ENCODE data around the gene EIF3J. TPM values are rescaled to one million over a fixed set of nuclear protein-coding genes. Genes with fewer than 3 reads are reported as not detected.
"Not testable (repeated sequence)": the region's sequence is repeated elsewhere in the genome, so short reads cannot be mapped to it uniquely, and the experiment has no call there.

The EIF3J gene
- total RNA-seq, 1 experiment from 2014 or later = 38.2 TPM

DNA sequence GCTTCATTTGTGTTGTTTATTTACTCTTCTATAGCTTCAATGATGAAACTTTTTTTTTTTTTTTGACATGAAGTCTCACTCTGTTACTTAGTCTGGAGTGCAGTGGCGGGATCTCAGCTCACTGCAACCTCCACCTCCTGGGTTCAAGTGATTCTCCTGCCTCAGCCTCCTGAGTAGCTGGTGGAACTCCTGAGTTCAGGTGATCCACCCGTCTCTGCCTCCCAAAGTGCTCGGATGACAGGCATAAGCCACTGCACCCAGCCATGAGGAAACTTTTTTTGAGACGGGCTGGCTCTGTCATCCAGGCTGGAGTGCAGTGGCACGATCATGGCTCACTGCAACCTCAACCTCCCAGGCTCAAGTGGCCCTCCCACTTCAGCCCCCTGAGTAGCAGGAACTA lies 4.7 kb upstream of the EIF3J start:
- CTCF ChIA-PET; BruUV-seq (replicated peaks); H3K4me2 ChIP-seq (ENCODE audit: low read length); H3K4me3 ChIP-seq (ENCODE audit: low read length); H3K27me3 ChIP-seq (ENCODE audit: low read length); H4K20me1 ChIP-seq (ENCODE audit: low read length); H2AFZ ChIP-seq (ENCODE audit: low read length); DNase-seq; H3K27ac ChIP-seq (ENCODE audit: low read length); H3K9ac ChIP-seq (ENCODE audit: low read length); intact Hi-C loops (cut with micrococcal nuclease); ATAC-seq; H3K36me3 ChIP-seq (ENCODE audit: low read depth, low read length); H3F3A ChIP-seq (ENCODE audit: low read length, unreplicated experiment); H3K9me2 ChIP-seq (replicated peaks; ENCODE audit: low read length); H3K9me3 ChIP-seq (ENCODE audit: low read length): not testable (repeated sequence)
- POLR2A ChIA-PET (ENCODE audit: unreplicated experiment) = interaction anchor here (0.6 to 0.7 kb wide), 2 partner anchors 106 to 330 kb away, joined by 4 to 7 read pairs; no protein-coding TSS in a partner anchor
- Histone ChIP-seq H3K79me2 (ENCODE audit: low read length) (peaks cover 18% of the 10 kb centered on the region), H3K4me1 (ENCODE audit: insufficient read depth, low read length) (0 out of 2 replicates have a peak, but pooled peaks cover 11% of the 10 kb centered on the region)

DNA sequence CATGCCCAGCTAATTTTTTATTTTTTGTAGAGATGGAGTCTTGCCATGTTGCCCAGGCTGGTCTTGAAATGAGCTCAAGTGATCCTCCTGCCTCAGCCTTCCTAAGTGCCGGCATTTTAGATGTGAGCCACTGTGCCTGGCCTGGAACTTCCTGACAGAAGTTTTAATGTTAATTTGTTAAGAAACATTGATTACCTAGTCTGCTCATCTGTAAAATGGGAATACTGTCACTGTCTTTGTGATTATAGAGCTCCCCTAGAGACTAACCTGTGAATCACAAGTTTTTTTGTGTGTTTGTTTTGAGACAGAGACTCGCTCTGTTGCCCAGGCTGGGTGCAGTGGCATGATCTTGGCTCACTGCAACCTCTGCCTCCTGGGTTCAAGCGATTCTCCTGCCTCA lies 4.3 kb upstream of the EIF3J start:
- no peak overlapping the region for H3K27ac ChIP-seq (ENCODE audit: low read length)
- peak; percentile 33 for DNase-seq
- H3K27me3 ChIP-seq (ENCODE audit: low read length) = no peaks in the 10 kb centered on the region
- H2AFZ ChIP-seq (ENCODE audit: low read length) = no peak overlapping the region
- ChIA-PET CTCF (no interaction called here), POLR2A (ENCODE audit: unreplicated experiment) (interaction anchor here (0.6 kb wide), 1 partner anchor 331 kb away, joined by 7 read pairs; no protein-coding TSS in a partner anchor)
- BruUV-seq (replicated peaks) = no TSS peak
- H3K9me3 ChIP-seq (ENCODE audit: low read length) = no peaks in the 10 kb centered on the region
- H3K36me3 ChIP-seq (ENCODE audit: low read depth, low read length) = peaks cover 2% of the 10 kb centered on the region; the same call in 1 of the 2 replicates
- 0 out of 2 replicates have a peak, but pooled peaks cover 11% of the 10 kb centered on the region for H3K4me1 ChIP-seq (ENCODE audit: insufficient read depth, low read length)
- H3K4me2 ChIP-seq (ENCODE audit: low read length) = no peak overlapping the region
- peaks cover 3% of the 10 kb centered on the region for H4K20me1 ChIP-seq (ENCODE audit: low read length)
- H3K4me3 ChIP-seq (ENCODE audit: low read length) = no peak overlapping the region
- no peaks in the 10 kb centered on the region for H3K9me2 ChIP-seq (replicated peaks; ENCODE audit: low read length)
- H3K79me2 ChIP-seq (ENCODE audit: low read length) = peaks cover 22% of the 10 kb centered on the region
- ATAC-seq = no peak
- H3F3A ChIP-seq (ENCODE audit: low read length, unreplicated experiment) = no peaks in the 10 kb centered on the region
- TF ChIP-seq, protein P1, sequence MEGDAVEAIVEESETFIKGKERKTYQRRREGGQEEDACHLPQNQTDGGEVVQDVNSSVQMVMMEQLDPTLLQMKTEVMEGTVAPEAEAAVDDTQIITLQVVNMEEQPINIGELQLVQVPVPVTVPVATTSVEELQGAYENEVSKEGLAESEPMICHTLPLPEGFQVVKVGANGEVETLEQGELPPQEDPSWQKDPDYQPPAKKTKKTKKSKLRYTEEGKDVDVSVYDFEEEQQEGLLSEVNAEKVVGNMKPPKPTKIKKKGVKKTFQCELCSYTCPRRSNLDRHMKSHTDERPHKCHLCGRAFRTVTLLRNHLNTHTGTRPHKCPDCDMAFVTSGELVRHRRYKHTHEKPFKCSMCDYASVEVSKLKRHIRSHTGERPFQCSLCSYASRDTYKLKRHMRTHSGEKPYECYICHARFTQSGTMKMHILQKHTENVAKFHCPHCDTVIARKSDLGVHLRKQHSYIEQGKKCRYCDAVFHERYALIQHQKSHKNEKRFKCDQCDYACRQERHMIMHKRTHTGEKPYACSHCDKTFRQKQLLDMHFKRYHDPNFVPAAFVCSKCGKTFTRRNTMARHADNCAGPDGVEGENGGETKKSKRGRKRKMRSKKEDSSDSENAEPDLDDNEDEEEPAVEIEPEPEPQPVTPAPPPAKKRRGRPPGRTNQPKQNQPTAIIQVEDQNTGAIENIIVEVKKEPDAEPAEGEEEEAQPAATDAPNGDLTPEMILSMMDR (conservative IDR thresholded peaks at IDR 0.05; ENCODE audit: low read depth, low read length) = peak; percentile 44; the same call in 1 of the 2 replicates
- TF ChIP-seq EZH2phosphoT487 (IDR thresholded peaks at IDR 0.05; ENCODE audit: borderline replicate concordance, low read length) (no peak), EZH2 (IDR thresholded peaks at IDR 0.05; ENCODE audit: low read length, unreplicated experiment) (no peak)
- H3K9ac ChIP-seq (ENCODE audit: low read length) = no peak overlapping the region
- intact Hi-C loops (cut with micrococcal nuclease) = no loop called here

DNA sequence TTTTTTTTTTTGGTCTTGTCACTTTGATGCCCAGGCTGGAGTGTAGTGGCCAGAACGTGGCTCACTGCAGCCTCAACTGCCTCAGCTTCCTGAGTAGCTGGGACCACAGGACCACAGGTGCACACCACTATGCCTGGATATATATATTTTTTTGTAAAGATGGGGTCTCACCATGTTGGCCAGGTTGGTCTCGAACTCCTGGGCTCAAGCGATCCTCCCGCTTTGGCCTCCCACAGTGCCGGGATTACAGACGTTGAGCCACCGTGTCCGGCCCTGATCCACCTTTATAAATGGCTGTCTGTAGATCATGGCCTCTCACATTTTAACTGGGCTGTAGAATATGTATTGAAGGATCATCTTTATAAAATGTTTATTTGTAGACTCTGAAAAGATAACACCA lies 1.9 kb upstream of the EIF3J start:
- BruUV-seq (replicated peaks) = no TSS peak

More for the DNA sequence above, 1.9 kb upstream of the EIF3J start:
- H3F3A ChIP-seq (ENCODE audit: low read length, unreplicated experiment) = no peaks in the 10 kb centered on the region
- H3K36me3 ChIP-seq (ENCODE audit: low read depth, low read length) = peaks cover 7% of the 10 kb centered on the region; the same call in 1 of the 2 replicates
- H3K4me3 ChIP-seq (ENCODE audit: low read length) = peak overlapping the region; percentile 78; the same call in 1 of the 2 replicates
- CTCF ChIA-PET = no interaction called here
- no peak for TF ChIP-seq EZH2 (IDR thresholded peaks at IDR 0.05; ENCODE audit: low read length, unreplicated experiment)
- TF ChIP-seq EZH2phosphoT487 (IDR thresholded peaks at IDR 0.05; ENCODE audit: borderline replicate concordance, low read length) = no peak
- TF ChIP-seq, protein P1 (conservative IDR thresholded peaks at IDR 0.05; ENCODE audit: low read depth, low read length) = no peak
- intact Hi-C loops (cut with micrococcal nuclease) = loop anchor here (5.0 kb wide), 1 partner anchor 108 kb away; the partner anchor contains the start of gene CTDSPL2
- no peak overlapping the region for H2AFZ ChIP-seq (ENCODE audit: low read length)
- H3K4me1 ChIP-seq (ENCODE audit: insufficient read depth, low read length) = peaks cover 16% of the 10 kb centered on the region; the same call in 1 of the 2 replicates
- POLR2A ChIA-PET (ENCODE audit: unreplicated experiment) = no interaction called here
- ATAC-seq = no peak
- no peak for DNase-seq
- peaks cover 44% of the 10 kb centered on the region for H3K79me2 ChIP-seq (ENCODE audit: low read length)
- H3K9ac ChIP-seq (ENCODE audit: low read length) = no peak overlapping the region
- H3K9me2 ChIP-seq (replicated peaks; ENCODE audit: low read length) = no peaks in the 10 kb centered on the region
- H4K20me1 ChIP-seq (ENCODE audit: low read length) = peaks cover 15% of the 10 kb centered on the region
- peak overlapping the region; percentile 94 for H3K4me2 ChIP-seq (ENCODE audit: low read length)
- no peaks in the 10 kb centered on the region for H3K27me3 ChIP-seq (ENCODE audit: low read length)
- H3K27ac ChIP-seq (ENCODE audit: low read length) = no peak overlapping the region
- H3K9me3 ChIP-seq (ENCODE audit: low read length) = no peaks in the 10 kb centered on the region

Measured in PC-3 (cell line).